GM15510 (cell line): ENCODE measurements around the gene GEMIN7.
A peak's percentile ranks its signal among the peaks of the same experiment; 100 is the strongest.

Source experiments
- POLR2A ChIP-seq: IDR thresholded peaks from 3 replicates; pipeline ENCODE4 v1.6.1; 2011; ENCODE audit warnings: borderline replicate concordance; ENCODE audit not compliant: insufficient read length; ENCODE audit errors: extremely low read depth

GEMIN7 gene

DNA sequence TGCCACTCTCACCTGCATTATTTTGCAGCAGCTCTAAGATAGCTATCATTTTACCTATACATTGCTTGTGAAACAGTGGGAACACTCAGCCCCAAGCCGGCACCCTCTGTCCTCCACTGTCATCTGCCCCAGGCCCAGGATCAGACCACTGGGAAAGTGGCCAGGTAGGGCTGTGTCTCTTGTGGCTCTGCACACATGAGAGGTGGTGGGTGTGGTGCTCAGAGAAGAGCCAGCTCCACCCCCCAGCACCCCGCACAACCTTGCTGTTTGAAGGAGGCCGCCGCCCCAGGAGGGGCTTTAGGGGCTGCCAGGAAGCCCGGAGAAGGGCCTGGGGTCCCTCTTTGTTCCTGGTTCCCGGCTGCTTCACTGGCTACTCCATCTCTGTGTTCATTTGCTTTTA lies 40.5 kb downstream of the GEMIN7 start:
- no peak for TF ChIP-seq POLR2A

DNA sequence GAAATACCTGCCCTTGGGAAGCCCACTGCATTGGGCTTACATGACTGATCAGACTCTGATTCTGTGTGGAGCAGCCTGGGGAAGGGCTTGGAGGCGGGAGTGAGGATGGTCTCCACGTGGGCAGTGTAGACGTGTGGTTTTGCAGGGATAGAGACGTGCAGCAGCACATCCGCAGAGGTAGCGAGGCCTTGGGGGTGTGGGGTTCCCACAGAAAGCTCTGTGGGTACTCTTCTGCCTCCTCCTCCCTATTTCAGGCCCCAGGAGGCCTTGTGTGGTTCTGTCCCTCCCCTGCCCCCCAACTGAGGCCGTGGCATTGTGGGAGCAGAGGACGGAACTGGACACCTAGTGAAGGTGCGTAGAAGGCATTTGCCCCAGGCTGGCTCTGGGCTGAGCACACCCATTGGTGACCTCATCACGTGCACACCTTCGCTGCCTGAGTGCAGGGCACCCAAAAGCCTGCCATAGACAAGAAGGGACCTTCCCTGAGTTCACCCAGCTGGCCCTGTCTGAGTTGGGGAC lies 42.8 kb downstream of the GEMIN7 start:
- no peak for TF ChIP-seq POLR2A

DNA sequence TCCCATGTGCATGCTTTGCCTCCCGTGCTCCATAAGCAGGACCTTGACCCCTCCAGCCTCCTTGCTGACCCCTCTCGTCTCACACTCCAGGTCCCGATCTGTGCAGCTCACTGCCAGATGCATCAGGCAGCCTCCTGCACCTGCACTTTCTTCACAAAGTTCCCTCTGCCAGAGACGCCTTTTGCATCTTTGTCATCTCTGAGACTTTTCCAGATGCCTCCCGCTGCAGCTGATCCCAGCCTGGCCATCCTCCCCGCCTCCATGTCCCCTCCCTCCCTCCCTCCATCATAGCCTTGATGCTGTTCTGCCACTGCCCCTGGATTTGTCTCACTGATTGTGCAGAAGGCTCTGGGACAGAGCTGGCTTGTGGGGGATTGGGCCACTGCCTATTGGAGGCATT lies 43.8 kb downstream of the GEMIN7 start:
- no peak for TF ChIP-seq POLR2A

DNA sequence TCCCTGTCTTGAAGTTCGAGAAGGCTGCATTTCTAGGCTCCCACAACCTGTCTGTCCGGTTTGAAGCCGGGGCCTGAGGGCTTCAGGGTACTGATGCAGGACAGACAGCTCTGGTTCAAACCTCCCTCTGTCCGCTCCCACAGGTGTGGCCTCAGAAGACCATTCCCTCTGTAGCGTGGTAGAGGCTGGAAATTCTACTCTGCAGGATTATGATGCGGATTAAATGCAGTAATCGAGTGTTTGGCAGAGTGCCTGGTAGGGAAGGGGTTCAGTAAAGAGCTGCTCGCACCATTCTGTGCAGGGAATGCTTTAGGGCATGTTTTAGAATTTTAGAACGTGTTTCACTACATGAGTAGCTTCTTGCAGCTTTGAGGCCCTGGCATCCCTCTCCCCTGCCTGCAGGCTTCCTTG lies 44.4 kb downstream of the GEMIN7 start:
- no peak for TF ChIP-seq POLR2A

DNA sequence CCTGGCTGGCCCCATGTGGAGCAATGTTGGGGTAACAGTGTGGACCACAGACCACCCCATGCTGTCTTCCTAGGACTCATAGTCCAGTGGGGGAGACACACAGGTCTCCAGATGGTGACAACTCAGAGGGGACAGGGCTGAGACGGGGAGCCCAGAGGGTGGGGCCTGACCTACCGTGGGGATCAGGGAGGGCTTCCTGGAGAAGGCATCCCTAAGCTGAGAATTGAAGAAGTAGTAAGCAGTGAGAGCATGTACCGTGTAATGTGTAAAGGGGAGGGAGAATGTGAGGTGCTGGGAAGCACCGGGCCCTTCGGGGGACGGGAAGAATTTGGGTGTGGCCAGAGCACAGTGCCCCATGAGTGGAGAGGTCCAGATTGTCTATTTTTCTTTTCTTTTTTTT lies 45.0 kb downstream of the GEMIN7 start:
- TF ChIP-seq POLR2A, result no peak

DNA sequence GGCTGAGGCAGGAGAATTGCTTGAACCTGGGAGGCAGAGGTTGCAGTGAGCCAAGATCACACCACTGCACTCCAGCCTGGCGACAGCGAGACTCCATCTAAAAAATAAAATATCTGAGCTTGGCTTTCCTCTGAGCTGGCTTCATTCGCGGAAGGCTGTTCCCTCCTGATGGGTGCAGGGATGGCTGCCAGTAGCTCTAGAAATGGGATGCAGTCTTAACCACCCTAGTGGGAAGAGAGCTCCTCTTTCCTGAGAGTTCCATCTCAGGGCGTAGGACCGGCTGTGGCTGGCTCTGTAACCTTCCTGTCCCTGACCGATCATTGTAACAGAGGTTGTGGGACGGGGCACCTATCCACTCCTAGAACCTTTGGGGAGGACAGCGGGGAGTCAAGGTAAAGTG lies 46.3 kb downstream of the GEMIN7 start:
- TF ChIP-seq POLR2A, result no peak

DNA sequence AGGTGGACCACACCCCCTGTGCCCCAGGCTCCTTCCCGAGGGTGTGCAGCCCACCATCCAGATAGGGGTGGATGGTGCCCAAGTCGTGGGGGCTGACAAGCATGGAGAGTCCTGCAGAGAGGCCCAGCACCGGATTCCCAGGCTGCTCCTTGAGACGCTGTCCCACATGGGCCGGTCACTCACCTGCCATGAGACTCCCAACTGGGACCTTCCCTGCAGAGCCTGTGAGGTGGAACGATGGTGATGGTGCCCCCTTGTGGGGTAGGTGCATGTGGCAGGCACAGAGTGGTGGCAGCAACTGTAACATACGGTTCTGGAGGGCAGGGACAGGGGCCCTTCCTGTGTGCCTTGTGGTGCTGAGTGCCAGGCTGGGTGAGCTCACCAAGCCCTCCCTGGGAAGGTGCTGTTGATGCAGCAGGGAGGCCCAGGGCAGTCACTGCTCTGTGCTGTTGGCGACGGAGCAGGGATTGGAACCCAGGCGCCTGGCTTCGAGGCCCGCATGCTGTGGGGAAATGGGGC lies 47.0 kb downstream of the GEMIN7 start:
- no peak for TF ChIP-seq POLR2A

DNA sequence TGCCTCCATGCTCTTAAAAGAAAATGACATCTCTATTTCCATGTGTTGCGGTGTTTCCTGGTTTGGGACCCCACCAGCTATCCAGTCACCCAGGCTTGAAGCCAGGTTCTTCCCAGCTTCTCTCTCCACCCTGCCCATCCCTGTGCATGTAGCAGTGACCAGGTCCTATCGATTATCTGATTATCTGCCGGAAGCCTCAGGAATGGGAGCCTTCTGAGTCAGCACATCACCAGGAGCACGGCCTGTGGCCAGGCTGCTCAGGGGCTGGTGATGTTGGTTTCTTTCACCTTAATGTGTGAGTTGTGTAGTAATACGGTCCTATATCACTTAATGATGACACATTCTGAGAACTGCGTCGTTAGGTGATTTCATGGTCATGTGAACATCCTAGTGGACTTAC lies 47.6 kb downstream of the GEMIN7 start:
- TF ChIP-seq POLR2A, result no peak

DNA sequence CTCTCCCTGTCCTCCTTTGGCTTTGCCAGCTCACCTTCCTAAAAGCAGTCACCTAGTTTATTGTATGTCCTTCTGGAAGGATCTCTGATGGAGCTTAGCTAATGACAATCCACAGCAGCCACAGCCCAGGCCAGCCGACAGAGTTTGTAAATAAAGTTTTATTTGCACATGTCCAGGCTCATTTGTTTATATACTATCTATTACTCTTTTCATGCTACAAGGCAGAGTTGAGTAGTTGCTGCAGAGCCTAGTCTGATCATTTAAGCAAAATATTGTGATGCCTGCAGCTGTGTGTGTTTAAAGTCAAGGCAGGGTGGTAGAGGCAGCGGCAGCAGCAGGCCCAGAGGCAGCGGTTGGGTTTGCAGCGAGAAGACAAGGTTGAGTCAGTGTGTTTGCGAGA lies 49.1 kb downstream of the GEMIN7 start:
- TF ChIP-seq POLR2A, result no peak

DNA sequence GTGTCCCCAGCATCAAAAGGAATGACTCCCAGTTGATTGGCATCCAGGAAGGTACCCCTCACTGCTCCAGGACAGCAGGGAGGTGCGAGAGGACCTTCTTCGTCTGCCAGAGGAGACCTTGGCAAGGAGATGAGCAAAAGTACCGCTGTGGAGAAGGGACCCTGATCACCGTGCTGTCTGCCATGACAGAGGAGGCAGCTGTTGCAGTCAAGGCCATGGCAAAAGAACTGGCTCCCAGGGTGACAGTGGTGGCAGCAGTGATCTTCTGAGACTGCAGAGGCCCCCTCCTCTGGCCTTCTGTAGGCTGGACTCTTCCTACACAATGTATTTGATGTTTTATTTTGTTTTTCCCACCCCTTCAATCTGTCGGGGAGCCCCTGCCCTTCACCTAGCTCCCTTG lies 49.7 kb downstream of the GEMIN7 start:
- no peak for TF ChIP-seq POLR2A

DNA sequence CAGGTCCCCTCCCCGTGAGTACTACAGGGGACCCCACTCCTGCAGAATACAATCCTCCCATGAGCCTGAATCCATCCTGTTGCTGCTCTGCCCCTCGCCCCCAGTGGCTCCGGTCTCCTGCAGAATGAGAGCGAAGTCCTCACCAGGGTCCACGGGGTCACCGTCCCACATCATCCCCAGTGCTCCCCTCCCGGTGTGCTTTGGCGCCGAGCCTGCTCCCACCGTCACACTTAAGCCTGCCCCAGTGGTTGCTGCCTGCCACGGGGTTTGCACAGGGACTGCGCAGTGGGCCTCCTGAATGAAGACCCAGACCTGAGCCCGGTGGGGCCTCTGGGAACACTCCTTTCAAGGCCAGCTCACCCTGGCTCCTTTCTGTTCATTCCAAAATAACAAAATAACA lies 51.2 kb downstream of the GEMIN7 start:
- TF ChIP-seq POLR2A, result no peak

DNA sequence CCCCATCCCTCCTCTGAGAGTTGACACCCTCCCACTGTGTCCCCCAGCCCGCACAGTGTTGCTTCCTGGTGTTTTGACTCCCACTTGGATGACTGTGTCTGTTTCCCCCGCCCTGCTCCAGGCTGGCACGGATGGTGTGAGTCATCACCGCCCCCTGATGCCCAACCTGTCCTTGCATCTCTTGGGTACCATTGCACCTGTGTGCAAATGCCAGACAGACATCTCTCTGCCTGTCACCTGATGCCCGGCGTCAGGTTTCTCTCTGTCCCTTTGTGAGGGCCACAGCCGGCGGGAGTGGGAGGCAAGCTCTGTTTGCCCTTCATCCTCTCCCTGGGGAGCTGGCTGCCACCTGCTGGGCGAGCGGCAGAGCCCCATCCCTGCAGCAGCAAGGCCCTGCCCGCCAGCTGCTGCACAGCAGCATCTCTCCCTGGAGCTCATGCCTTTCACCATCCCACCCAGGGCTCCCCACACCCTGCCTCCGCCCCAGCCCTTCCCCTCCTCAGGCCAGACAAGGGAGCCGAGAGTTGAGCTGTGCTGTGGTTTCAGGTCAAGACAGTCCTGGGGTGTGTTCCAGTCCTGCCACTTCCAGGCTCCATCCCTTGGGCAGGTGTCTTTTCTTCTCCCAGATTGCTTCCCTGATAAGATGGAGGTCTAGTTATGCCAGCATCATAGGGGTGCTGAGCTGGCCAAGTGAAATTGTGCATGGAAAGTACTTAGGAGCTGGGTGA lies 52.0 kb downstream of the GEMIN7 start:
- no peak for TF ChIP-seq POLR2A

DNA sequence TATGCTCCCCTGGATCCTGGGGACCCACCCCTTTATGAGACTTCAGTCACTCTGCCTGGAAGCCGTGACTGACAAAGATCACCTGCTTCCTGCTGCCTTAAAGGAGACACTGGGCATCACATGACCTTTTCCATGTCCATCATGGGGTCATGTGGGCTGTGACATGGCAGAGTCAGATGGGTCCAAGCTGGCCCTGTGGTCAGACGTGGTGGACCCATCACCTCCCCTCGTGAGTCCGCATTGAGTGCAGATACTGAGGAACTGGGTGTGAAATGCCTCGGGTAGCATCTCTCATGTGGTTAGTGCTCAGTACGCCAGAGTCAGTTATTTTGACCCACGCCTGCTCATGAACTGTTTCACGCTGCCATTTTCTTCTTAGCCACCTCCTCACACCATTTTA lies 54.6 kb downstream of the GEMIN7 start:
- TF ChIP-seq POLR2A, result no peak

DNA sequence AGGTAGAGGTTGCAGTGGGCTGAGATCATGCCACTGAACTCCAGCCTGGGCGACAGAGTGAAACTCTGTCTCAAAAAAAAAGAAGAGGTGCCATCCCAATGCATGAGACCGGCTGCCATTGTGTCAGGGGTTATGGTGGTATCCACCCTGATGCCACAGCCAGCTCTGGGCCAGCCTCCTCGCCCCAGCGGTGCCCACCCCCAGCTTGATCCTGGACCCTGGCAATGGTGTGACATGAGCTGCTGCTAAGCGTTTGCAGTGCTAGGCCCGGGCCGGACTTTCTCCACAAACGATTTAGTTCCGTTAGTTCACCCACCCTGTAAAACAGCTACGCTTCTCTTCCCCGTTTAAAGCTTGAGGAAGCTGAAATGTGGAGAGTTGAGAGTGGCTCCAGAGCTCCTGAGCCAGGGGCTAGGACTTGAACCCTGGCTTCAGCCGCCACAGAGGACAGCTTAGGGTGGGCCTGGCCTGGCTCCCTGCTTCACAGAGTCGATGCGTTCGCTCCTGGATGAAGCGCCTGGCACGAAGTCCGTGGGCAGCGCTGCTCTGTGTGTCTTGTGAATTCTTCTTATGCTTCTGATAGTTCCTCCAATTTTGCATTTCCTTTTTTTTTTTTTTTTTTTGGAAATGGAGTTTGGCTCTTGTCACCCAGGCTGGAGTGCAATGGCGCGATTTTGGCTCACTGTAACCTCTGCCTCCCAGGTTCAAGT lies 56.3 kb downstream of the GEMIN7 start:
- TF ChIP-seq POLR2A, result no peak

DNA sequence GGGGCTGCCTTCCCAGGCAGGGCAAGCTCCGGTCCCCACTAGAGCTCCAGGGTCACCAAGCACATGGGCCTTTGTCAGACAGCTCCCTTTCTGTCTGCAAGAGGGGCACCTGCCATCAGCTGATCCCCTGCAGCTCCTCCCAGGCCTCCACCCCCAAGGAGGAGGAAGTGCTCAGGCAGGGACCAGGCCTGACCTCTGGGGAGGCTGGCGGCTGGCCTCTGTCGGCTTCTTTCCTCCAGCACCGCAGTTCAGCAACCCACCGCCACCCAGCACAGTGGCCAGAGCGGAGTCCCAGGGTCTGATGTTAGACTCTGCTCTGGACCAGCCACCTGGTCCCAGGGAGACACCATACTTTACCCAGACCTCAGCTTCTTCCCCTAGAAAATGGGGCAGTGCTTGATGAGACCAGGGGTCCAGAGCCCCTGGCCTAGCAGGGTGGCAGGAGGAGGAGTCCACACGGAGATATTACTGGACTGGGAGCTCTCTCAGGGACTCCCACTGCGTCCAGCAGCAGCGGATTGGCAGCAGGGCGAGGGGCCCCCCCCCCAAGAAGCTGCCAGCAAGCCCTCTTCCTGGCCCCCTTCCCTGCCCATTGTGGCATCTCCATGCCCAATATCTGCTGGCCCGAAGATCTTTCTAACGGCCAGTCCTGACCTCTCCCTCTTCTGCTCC lies 57.6 kb downstream of the GEMIN7 start:
- TF ChIP-seq POLR2A, result peak; percentile 24
